NCI-H2107 (cell line): ENCODE results near the gene SOSTDC1.

Experiments
- DNase-seq: peaks from one replicate; lab custom pipeline; 2025; lab: John Stamatoyannopoulos, UW

Gene SOSTDC1

GRCh38 chr7:16419859-16420258 is 45.7 kb downstream of the SOSTDC1 start:
- DNase-seq: no peak

GRCh38 chr7:16419126-16419525 is 46.4 kb downstream of the SOSTDC1 start:
- no peak for DNase-seq

- no peak for DNase-seq
Observed at GRCh38 chr7:16417906-16418305, 47.6 kb downstream of the SOSTDC1 start.

GRCh38 chr7:16416289-16417282 is 49.0 kb downstream of the SOSTDC1 start:
- DNase-seq: no peak

- no peak for DNase-seq
Observed at GRCh38 chr7:16412274-16413254, 53.0 kb downstream of the SOSTDC1 start.
